NCI-H2107 treated with DMSO at 0.1 percent for 48 hours (cell line): ENCODE results near the gene ARHGEF10L.
"Not testable (repeated sequence)": the region's sequence is repeated elsewhere in the genome, so short reads cannot be mapped to it uniquely, and the experiment has no call there.

Experiments used
- DNase-seq: peaks from one replicate; lab custom pipeline; 2025; ENCODE audit not compliant: unreplicated experiment; lab: John Stamatoyannopoulos, UW

ARHGEF10L gene

DNA sequence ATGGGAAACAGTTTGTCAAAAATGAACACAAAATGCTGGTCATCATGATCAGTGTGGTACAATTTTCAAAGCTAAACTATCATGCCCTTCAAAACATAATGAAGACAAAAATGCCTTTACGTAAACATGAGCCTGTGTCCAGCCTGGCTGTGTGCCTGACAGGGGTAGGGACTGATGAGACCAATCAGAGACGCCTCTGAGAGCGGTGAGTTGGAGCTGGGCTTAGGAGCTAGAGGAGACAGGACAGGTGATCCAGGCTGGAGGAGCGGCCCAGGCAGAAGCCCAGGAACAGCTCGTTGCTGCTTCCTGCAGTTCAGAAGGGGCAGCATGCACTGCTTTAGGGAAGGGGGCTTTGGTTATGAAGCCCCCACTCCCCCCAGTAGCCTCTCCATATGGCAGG is 70.0 kb downstream of the ARHGEF10L start:
- DNase-seq, result no peak

DNA sequence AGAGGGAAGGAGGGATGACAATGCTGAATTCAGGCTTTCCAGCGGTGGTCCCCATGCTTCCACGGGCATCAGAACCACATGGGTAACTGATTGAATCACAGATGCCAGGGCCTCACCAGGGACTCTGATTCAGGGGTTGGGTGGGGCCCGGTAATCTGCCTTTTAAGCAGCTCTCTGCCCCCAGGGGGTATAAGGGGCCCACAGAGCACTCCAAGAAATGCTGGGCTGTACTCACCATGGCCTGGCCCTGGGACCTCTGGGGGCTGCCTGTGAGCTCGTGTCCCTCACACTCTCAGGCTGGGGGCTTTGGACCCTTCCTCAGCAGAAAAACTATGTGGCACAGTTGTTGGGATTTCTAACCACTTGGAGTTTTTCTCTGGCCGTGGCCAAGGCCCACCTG is 70.6 kb downstream of the ARHGEF10L start:
- no peak for DNase-seq

DNA sequence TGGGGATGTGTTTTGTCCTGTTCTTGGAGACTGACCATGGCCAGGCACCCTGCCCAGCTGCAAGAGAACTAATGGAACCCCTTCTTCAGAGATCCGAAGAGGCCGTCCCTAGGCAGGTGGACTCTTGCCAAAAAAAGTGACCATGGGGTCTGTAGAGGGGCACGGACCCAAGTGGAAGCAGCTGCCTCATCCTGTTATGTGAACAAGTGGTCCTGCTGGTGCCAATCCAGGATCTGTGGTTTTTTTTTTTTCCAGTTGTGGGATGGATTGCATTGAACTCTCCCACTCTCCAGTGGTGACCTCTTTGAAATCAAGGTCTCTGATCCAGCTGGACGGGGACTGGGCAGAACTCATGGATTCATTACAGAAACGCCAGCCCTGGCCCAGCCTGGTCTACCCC is 71.2 kb downstream of the ARHGEF10L start:
- no peak for DNase-seq

GRCh38 chr1:17611991-17612390 is 72.5 kb downstream of the ARHGEF10L start:
- no peak for DNase-seq

GRCh38 chr1:17612831-17613230 is 73.3 kb downstream of the ARHGEF10L start:
- DNase-seq, result no peak

GRCh38 chr1:17614586-17614985 is 75.1 kb downstream of the ARHGEF10L start:
- DNase-seq, result no peak

DNA sequence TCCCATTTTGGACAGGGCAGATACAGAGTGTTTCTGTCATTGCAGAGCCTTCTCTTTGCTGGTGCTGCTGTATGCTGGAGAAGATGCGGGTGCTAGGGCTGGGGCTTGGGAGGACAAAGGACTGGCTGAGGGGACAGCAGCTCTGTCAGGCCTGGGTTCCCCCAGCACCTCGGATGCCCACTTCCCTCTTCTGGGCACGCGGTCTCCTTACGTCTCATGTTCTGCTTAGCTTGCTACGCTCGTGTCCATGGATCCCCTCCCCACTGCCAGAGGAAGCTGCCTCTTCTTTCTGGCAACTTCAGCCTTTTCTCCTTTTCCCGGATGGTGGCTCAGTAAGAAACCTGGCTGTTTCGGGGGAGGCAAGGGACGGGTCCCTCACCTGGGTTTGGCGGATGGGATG is 75.7 kb downstream of the ARHGEF10L start:
- DNase-seq, result no peak

- DNase-seq, result no peak
These were observed 76.5 kb downstream of the ARHGEF10L start for GRCh38 chr1:17615959-17616358.

- DNase-seq, result no peak
These were observed 77.3 kb downstream of the ARHGEF10L start for GRCh38 chr1:17616731-17617279.

DNA sequence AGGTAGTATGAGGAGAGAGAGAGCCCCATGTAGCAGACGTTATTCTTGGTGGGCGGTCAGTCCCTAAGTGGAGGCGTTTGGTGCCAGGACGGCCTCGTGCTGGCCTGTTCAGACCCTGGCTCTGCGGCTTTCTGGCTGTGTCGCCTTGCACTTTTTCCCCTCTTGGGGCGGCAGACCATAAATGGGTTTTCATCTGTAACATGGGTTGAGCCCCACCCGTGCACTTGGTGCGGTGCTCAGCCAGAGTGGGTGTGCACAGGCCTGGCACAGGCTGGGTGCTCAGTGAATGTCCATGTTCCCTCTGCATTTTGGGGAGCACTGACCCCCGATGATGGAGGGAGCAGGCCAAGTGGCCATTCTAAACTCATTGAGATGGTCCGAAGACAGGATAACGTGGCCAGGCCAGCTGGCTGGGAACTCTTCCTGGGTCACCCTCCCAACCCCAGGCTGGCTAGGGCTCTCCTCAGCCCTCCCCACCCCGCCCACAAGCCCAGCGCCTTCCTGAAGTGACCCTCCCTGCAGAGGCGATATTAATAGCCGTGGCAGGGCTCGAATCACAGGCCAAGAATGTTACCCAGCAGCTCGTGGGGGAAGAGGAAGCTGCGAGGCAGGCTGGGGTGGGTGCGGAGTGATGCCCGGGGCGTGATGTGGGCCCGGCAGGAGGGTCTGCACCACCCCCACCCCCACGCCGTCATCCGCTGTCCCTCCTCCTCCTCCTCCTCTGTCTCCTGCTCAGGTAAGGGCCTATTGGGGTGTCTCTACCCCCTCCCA is 78.5 kb downstream of the ARHGEF10L start:
- no peak for DNase-seq

- no peak for DNase-seq
These were observed 79.2 kb downstream of the ARHGEF10L start for GRCh38 chr1:17618558-17619247.

- DNase-seq, result no peak
These were observed 81.0 kb downstream of the ARHGEF10L start for GRCh38 chr1:17620448-17620847.

GRCh38 chr1:17621691-17622090 is 82.2 kb downstream of the ARHGEF10L start:
- DNase-seq, result no peak

DNA sequence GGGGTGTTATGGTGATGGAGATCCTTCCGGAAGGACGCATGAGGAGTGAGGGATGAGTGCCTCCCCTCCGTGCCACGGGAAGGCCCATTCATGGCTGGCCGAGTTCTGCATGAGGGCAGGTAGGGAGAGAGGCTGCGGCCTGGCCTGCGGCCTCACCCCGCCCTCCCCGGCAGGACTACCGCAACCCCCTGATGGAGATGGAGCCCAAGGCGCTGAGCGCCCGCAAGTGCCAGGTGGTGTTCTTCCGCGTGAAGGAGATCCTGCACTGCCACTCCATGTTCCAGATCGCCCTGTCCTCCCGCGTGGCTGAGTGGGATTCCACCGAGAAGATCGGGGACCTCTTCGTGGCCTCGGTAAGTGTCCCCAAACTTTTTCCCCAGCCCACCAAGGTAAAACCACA is 83.3 kb downstream of the ARHGEF10L start:
- no peak for DNase-seq

DNA sequence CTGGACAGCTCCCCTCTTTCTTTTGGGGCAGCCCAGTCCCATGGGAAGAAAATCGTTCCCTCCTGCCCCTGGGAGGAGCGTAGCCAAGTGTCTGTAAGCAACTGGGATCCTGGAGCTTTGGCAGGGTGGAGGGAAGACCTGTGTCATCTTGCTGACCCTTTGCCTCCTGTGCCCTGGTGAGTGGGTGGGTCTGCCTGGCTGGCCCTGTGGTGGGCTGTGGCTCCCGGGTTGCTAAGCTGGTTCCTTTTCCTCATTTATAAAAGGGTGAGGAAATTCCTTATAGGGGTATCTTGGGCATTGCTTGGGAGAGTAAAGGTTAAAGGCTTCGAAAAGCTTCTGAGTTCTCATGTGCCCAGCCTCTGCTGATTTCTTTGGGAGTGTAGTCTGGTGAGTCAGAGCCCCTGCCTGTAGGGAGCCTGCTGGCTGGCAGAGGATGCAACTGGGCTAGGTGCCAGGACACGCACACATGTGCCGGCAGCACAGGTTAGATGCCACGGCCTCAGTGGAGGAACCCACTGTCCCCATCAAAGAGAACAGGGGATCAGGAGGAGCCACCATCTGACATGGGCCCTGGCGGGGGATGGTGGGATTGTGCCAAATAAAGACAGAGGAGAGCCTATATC is 85.2 kb downstream of the ARHGEF10L start:
- DNase-seq, result no peak

- no peak for DNase-seq
These were observed 87.9 kb downstream of the ARHGEF10L start for GRCh38 chr1:17627239-17628052.

DNA sequence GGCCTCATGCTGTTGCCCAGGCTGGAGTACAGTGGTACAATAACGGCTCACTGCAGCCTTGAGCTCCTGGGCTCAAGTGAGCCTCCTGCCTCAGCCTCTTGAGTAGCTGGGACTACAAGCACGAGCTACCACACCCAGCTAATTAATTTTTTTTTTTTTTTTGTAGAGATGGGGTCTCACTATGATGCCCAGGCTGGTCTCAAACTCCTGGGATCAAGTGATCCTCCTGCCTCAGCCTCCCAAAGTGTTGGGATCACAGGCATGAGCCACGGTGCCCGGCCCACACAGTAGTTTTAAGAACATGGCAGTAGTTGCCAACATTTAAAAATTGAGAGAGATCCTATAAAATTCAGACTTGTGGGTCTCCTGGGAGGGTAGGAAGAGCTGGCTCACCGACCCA is 89.5 kb downstream of the ARHGEF10L start:
- DNase-seq, result not testable (repeated sequence)

DNA sequence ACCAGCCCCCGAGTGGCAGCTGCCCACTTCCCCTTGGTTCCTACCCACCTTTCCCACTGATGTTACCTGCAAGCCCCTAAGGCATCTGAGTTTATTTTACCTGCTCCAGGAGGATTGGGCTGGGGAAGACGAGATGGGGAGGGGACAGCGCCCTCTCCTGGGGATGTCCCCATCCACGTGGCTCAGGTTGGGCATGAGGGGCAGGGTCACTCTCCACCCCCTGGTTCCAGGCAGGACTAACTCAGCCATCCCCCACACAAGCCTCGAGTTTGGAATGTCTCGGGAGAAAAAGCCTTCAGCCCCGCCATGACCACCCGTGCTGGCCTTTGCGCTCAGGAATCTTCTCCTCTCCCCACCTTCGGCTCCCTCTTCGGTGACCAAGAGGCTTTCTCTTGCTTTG is 90.0 kb downstream of the ARHGEF10L start:
- DNase-seq, result no peak

DNA sequence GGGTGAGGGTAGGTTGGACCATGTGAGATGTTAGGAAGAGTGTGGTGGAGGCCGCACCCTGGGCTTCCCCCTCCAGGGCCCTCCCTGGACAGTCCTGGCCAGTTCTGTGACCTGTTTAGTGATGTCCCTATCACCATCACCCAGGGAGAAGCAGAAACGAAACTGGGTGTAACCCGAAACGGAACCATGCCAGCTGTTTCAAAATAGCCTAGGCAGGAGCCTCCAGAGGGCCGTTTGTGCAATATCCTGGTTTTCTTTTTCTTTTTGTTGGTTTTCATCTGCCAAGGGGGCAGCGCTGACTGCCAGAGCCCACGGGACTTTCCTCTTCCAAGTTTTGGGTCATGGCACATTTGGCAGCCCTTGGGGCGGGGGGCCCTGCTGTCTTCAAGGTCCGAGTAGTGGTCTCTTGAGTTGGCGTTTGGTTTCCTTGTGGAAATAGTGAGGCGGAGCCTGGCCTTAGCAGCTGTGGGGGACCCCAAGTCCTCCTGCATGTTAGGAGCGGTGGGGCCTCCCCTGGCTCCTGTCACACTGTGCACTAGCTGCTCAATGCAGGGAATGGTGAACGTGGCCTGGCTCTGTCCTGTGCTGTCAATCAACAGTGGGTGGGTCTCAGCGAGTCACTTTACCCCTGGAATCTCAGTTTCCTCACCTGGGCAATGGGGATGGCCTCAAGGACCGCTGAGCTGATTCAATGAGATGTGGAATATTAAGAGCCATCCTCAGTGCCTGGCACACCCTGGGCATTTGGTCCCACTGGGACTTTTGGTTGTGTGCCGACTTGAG is 90.7 kb downstream of the ARHGEF10L start:
- no peak for DNase-seq

- DNase-seq, result no peak
These were observed 91.5 kb downstream of the ARHGEF10L start for GRCh38 chr1:17630986-17631385.
